NK-92 (cell line): ENCODE measurements around the gene ORM2.
"Not testable (repeated sequence)": the region's sequence is repeated elsewhere in the genome, so short reads cannot be mapped to it uniquely, and the experiment has no call there.

ENCODE experiments used
- DNase-seq: peaks from one replicate; lab custom pipeline; 2025; ENCODE audit not compliant: unreplicated experiment; lab: John Stamatoyannopoulos, UW

ORM2 gene

GRCh38 chr9:114330636-114331035 is 967 bp downstream of the ORM2 start:
- DNase-seq: no peak

- not testable (repeated sequence) for DNase-seq
Observed at GRCh38 chr9:114331229-114332195, 1.8 kb downstream of the ORM2 start.

DNA sequence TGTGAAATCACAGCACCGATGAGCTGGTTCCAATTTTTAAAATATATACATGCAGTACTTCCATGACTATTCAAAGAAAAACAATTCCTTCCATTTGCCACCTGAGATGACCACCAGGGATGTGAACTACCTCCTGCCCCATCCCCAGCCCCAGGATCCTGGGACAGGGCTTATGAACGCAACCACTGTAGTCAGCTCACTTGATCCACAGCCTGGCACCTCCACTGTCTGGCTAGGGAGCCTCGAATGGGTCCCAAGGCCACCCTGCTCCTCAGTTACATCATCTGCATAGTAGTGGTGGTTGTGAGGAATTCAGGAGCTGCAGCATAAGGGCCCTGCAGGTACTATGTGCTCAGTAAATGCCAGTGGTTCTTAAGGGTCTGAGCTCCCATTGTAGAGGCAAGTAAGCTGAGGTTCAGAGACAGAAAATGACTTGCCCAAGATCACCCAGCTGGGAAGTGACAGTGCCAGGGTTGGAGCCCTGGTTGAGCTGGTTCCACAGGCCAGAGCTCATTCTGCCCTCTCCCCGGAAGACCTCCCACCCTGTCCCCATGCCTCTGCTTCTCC is 2.9 kb downstream of the ORM2 start:
- not testable (repeated sequence) for DNase-seq

DNA sequence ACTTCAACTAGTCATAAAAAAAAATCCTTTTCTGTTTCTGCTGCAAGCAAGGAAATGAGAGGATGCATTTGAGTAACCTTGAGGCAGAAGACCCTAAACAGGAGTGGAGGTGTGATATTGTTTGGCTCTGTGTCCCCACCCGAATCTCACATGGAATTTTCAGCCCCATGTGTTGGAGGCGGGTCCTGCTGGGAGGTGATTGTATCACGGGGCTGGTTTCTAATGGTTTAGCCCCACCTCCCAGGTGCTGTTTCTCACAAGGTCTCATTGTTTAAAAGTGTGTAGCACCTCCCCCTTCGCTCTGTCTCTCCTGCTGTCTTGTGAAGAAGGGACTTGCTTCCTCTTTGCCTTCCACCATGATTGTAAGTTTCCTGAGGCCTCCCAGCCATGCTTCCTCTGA is 4.0 kb downstream of the ORM2 start:
- not testable (repeated sequence) for DNase-seq

DNA sequence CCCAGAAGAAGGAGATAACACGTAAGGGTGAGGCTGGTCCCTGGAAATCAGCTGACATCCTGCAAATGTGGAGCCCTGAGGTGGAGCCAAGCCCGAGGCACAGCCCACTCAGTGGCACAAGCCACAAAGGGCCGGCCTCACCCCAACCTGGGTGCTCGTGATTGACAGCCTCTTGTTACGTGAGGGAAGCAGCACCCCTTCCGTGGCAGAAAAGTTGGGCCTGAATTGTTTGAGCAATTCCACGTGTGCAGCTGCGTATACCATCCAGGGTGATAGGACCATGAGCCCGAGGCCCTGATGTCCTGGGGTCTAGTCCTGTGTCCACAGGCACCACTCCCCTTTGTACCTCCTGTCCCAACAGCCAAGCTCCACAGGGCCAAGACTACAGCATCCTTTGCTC is 4.8 kb downstream of the ORM2 start:
- no peak for DNase-seq

- DNase-seq: no peak
Observed at GRCh38 chr9:114335745-114336144, 6.1 kb downstream of the ORM2 start.

DNA sequence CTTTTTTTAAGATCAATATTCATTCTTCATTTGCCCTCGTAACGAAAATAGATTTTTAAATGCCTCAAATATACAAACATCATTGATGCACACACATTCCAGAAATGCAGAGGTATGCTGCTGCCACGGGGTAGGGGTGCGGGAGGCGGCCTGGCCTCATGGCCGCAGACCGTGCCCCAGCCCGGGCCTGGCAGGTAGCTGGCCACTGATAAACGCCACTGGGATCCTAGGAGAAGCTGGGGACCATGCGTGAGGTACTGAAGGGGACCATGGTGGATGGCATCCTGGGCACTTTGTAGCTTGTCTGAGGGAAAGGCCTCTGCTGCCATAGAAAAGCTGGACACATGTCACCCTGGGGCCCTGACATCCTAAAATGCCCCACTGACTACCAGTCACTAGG is 6.5 kb downstream of the ORM2 start:
- no peak for DNase-seq

DNA sequence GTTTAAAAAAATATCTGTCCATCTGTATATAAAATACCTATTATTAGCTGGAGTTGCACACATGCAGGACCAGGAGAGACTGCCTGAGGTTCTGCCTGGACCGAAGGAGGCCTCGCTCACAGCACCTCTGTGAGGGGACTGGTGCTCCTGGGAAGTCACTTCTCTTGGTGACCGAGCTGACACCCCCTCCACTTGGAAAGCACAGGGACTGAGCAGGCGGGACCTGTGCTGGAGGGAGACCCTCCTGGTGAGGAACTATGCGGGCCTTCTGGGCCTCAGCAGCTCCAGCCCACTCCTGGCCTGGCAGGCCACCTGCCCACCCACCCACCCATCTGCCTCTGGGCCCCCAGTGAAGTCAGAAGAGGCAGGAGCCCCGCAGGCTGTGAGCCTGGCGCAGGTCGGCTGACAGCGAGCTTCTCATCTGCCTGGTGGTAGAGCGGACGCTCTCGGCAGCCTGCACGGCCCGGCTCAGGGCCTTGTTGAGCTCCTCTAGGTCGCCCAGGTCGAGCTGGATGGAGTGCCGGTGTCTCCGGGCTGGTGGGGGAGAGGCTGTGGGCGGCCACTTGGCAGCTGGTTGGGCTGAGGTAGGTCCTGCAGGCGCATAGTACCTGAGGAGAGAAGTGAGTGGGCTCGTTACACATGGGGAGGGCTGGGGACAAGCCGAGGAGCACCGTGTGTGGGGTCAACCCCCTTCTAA is 7.2 kb downstream of the ORM2 start:
- DNase-seq: no peak

DNA sequence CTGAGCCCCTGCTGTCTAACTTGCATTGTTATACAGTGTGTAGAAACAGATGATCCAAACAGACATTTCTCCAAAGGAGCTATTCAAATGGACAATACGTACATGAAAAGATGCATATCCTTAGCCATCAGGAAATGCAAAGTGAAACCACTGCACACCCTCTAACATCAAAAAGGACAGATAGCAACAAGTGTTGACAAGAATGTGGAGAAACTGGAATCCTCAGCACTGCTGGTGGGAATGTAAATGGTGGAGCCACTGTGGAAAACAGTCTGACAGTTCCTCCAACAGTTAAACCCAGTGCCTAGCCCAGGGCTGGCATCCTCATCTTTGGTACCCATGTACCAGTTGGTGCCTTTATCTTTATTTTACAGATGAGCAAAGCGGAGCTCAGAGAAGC is 8.5 kb downstream of the ORM2 start:
- DNase-seq: no peak

DNA sequence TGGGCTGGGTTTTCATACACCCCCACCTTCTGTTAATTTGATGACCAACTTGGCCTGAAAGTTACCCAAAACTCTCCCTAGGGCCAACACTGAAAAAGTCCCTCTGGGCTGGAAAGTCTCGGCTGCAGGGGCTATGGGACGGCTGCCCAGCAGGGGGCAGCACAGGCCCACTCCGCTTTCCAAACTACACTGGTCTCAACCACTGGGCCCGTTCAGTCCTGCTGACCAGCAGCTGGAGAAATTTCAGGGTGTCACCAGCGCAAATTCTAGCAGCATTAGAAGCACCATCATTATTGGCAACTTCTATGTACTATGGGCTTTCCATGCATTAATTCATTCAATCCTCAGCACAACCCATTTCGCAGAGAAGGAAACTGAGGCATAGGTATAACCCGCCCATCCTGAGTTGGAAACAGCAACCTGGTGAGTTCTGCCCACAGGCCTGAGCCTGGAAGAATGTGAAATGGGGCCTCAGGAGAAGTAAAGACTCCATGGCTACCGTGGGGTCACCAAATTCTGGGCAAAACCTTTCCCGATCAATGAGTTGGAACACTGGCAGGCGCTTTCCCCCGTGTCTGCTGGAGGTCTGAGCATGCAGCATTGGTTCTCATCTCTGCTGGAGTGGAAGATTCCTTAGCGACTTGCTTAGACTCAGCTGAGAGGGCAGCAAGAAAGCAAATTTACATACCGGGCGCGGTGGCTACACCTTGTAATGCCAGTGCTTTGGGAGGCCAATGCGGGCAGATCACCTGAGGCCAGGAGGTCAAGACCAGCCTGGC is 9.7 kb downstream of the ORM2 start:
- DNase-seq: no peak

- DNase-seq: no peak
Observed at GRCh38 chr9:114341152-114341830, 11.6 kb downstream of the ORM2 start.

- no peak for DNase-seq
Observed at GRCh38 chr9:114341991-114342390, 12.3 kb downstream of the ORM2 start.

- no peak for DNase-seq
Observed at GRCh38 chr9:114342755-114343440, 13.2 kb downstream of the ORM2 start.

- no peak for DNase-seq
Observed at GRCh38 chr9:114343471-114344187, 14.0 kb downstream of the ORM2 start.

DNA sequence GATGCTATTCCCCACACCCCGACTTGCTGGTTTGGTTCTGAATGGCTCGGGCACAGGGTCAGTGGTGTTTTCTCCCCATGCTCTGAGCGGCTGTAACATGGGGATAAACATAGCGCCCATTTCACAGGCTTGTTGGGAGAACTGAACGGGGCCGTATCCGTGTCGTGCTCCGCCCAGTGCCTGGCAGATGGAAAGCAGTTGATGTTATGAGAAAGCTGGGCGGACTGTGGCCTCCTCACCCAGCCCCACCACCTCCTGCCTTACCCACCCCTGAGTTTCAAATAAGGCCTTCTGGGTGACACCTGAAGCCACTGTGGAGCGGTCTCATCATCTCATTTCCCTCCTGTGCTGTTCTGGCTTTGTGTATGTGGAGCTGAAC is 14.5 kb downstream of the ORM2 start:
- no peak for DNase-seq

DNA sequence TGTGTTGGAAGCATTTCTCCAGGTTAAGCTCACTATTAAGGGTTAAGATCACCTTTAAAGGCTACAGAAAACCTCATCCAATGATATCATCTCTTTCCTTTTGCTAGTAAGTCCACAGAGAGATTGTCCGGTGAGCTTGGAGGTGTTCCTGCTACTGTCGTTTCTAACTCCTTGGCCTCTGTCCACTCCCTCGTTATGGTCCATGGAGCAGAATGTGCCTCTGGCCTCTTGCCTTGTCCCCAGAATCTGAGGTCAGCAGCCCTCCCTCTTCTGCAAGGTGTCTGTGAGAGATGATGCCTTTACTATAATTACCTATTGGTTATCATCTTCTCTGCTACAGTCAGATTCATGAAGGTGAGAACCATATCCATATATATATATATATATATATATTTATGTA is 15.0 kb downstream of the ORM2 start:
- no peak for DNase-seq

DNA sequence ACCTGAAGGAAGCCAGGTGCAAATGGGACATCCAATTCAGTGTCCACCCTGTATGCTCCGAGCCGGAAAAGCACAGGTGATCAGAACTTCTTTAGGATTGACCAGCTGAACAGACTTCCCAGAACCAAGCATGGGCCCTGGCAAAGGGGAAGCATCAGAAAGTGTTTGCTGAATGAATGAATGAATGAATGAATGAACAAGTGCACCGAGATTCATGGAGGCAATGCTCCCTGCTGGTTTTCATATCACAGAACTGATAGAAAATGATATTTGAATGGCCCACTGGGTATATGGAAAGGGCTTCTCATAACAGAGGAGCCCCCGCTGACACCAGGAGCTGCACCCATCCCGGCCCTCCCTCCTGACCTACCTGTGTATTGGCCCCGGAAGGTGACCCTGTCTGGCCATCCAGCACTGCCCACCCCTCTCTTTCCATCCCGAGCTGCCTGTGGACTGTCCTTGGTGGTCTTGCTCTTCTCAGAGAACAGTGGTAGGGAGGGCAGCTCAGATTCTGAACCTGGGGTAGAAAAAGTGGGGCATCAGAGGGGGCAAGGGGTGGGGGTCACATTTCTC is 15.9 kb downstream of the ORM2 start:
- no peak for DNase-seq

- no peak for DNase-seq
Observed at GRCh38 chr9:114346146-114346545, 16.5 kb downstream of the ORM2 start.

DNA sequence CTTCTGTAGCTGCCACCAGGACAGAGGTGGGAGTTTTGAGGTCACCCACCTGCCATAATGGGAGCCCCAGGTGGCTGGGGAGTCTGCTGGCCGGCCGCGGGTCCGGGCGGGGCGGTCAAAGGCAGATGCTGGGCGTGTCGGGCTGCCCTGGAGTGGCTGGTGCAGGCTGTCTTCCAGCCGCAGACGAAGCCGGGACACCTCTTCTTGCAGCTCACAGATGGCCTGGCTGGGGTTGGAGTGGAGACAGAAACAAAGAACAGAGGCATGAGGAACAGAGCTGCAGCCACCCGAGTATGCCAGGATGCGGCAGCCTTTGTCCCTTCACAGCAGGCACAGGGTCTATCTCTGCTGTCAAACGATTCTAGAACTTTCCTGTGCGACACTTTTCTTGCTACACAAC is 18.0 kb downstream of the ORM2 start:
- no peak for DNase-seq
